Thymus (tissue), 11 donors: ENCODE data around the gene USO1. TPM values are rescaled to one million over a fixed set of nuclear protein-coding genes. Genes with fewer than 3 reads are reported as not detected.
"Not testable (repeated sequence)": the region's sequence is repeated elsewhere in the genome, so short reads cannot be mapped to it uniquely, and the experiment has no call there.

ENCODE experiments used
- DNase-seq, 9 donors: peaks; one replicate each; pipeline ENCODE4 v3.0.0-alpha.2; 2013; ENCODE audit warnings: low spot score in 9 of 9, low read depth in 6 of 9, missing footprints in 1 of 9
- H3K27ac ChIP-seq, 2 donors: one replicate each; pipeline ENCODE4 v1.5.1; 2013; ENCODE audit warnings: control low read depth in 1 of 2, low read depth in 1 of 2, low read length in 1 of 2, mild to moderate bottlenecking in 1 of 2, moderate library complexity in 1 of 2
- H3K27me3 ChIP-seq, 2 donors: one replicate each; pipeline ENCODE4 v1.5.1; 2013; ENCODE audit warnings: low read length in 1 of 2; ENCODE audit not compliant: control insufficient read depth in 2 of 2, insufficient read depth in 1 of 2
- H3K36me3 ChIP-seq, 2 donors: one replicate each; pipeline ENCODE4 v1.5.1; 2013; ENCODE audit warnings: low read length in 1 of 2, mild to moderate bottlenecking in 1 of 2, moderate library complexity in 1 of 2; ENCODE audit not compliant: control insufficient read depth in 2 of 2, insufficient read depth in 2 of 2
- H3K4me1 ChIP-seq, 2 donors: one replicate each; pipeline ENCODE4 v1.5.1; 2013; ENCODE audit warnings: low read length in 2 of 2; ENCODE audit not compliant: control insufficient read depth in 2 of 2, insufficient read depth in 2 of 2
- H3K4me3 ChIP-seq, 2 donors: one replicate each; pipeline ENCODE4 v1.5.1; 2013; ENCODE audit warnings: low read length in 2 of 2, control low read depth in 1 of 2, mild to moderate bottlenecking in 1 of 2
- H3K9me3 ChIP-seq, 2 donors: one replicate each; pipeline ENCODE4 v1.5.1; 2013; ENCODE audit warnings: low read length in 1 of 2, mild to moderate bottlenecking in 1 of 2; ENCODE audit not compliant: control insufficient read depth in 2 of 2, insufficient read depth in 1 of 2
- WGBS: extraction: QIAGEN DNeasy Blood & Tissue Kit; methylation state at CpG from one replicate; pipeline ENCODE4 v1.1.7; 2013; 5-methylcytosine and 5-hydroxymethylcytosine counted together
- polyA plus RNA-seq: library from polyadenylated mRNA; stranded (reverse); fragments of 200-250 nt; gene quantifications from one replicate; pipeline ENCODE4 v1.2.3, GENCODE V29; 2013
- total RNA-seq: library from RNA; stranded (reverse); fragments of 120-200 nt; gene quantifications from one replicate; pipeline ENCODE4 v1.2.4, GENCODE V29; 2013
- donor health status: healthy.

USO1 gene
- total and polyA plus RNA-seq, 2 donors: 42.6 to 45.4 TPM

DNA sequence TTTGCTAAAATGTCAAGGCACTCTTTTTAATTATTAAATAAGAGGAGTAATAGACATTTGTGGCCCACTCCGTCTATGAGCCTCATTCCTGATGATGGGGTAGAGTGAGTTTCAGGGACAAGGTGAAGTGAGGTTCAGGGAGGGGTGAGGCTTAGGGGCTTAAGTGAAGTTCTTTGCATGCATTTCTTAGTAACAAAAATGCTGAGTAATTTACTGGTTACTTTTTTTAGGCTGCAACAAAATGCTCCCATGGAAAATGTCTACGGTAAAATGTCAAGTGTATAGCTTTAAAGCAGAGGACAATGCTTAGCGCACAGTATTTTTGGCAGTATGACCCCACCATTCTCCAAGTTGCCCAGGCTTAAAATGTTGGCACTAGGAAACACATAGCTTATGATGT, 2.0 kb upstream of the USO1 start:
- WGBS: 46% methylated on average over 3 of the region's 3 CpGs
- Histone ChIP-seq H3K36me3 (no peaks in the 10 kb centered on the region), H3K27ac (no peak overlapping the region), H3K4me3 (no peak overlapping the region), H3K9me3 (no peaks in the 10 kb centered on the region), H3K4me1 (peaks cover 7 to 20% of the 10 kb centered on the region in 2 donors), H3K27me3 (no peaks in the 10 kb centered on the region)
- no peak for DNase-seq

- Histone ChIP-seq H3K27me3 (no peaks in the 10 kb centered on the region), H3K4me1 (peaks cover 7 to 20% of the 10 kb centered on the region in 2 donors), H3K9me3 (no peaks in the 10 kb centered on the region), H3K36me3 (no peaks in the 10 kb centered on the region), H3K27ac (peak overlapping the region; percentile 92 to 93), H3K4me3 (peak overlapping the region; percentile 70 to 79)
- DNase-seq: peak in 1 of 9 donors; percentile 9
- 4% methylated on average over 6 of the region's 6 CpGs for WGBS
These were observed 963 bp upstream of the USO1 start for GRCh38 chr4:75723163-75724065.

GRCh38 chr4:75724867-75725724, 719 bp downstream of the USO1 start:
- peaks cover 7 to 20% of the 10 kb centered on the region in 2 donors for H3K4me1 ChIP-seq
- peak in 7 of 9 donors; percentile 10 to 60 (median 44) for DNase-seq

GRCh38 chr4:75725942-75726538, 1.7 kb downstream of the USO1 start:
- WGBS: 92% methylated on average over 20 of the region's 20 CpGs

More at GRCh38 chr4:75724867-75725724, 719 bp downstream of the USO1 start:
- WGBS: 2% methylated on average over 50 of the region's 50 CpGs
- Histone ChIP-seq H3K9me3 (no peaks in the 10 kb centered on the region), H3K4me3 (peak overlapping the region; percentile 70 to 79), H3K27ac (peak overlapping the region; percentile 76 to 96), H3K27me3 (no peaks in the 10 kb centered on the region), H3K36me3 (no peaks in the 10 kb centered on the region)

GRCh38 chr4:75726577-75726976, 2.2 kb downstream of the USO1 start:
- no peak overlapping the region for H3K27ac ChIP-seq
- H3K9me3 ChIP-seq: no peaks in the 10 kb centered on the region
- H3K4me3 ChIP-seq: no peak overlapping the region
- no peaks in the 10 kb centered on the region for H3K27me3 ChIP-seq
- no peaks in the 10 kb centered on the region for H3K36me3 ChIP-seq
- peaks cover 7 to 20% of the 10 kb centered on the region in 2 donors for H3K4me1 ChIP-seq
- DNase-seq: no peak
- WGBS: 95% methylated on average over 3 of the region's 3 CpGs

More at GRCh38 chr4:75725942-75726538, 1.7 kb downstream of the USO1 start:
- not testable (repeated sequence) for H3K36me3 ChIP-seq, H3K27me3 ChIP-seq, DNase-seq, H3K27ac ChIP-seq, H3K9me3 ChIP-seq
- peaks cover 7 to 20% of the 10 kb centered on the region in 2 donors for H3K4me1 ChIP-seq
- peak overlapping the region in 1 of 2 donors; percentile 70 for H3K4me3 ChIP-seq

GRCh38 chr4:75727073-75727472, 2.7 kb downstream of the USO1 start:
- H3K27me3 ChIP-seq: no peaks in the 10 kb centered on the region
- no peaks in the 10 kb centered on the region for H3K9me3 ChIP-seq
- peaks cover 7 to 20% of the 10 kb centered on the region in 2 donors for H3K4me1 ChIP-seq
- H3K4me3 ChIP-seq: no peak overlapping the region
- WGBS: 92% methylated on average over 1 of the region's 1 CpG
- DNase-seq: no peak
- no peak overlapping the region for H3K27ac ChIP-seq
- H3K36me3 ChIP-seq: no peaks in the 10 kb centered on the region

DNA sequence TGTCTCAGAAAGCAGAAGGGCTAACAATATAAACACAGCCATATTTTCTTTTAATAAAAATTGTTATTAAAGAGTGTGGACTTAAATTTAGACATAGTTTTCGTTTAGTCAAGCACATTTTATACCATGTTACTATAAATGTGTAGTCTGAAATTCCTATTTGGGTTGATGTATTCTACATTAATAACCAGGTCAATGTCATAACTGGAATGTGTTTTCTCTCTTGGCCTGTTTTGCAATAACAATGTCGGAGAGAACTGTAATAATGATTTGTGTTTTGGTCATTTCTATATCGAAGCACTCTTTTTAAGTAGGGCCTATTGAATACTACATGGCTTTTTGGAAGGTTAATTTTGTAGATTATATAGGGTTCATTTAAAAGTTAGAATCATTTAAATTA, 5.5 kb downstream of the USO1 start:
- Histone ChIP-seq H3K27ac (no peak overlapping the region), H3K9me3 (no peaks in the 10 kb centered on the region)
- WGBS: 94% methylated on average over 3 of the region's 3 CpGs

GRCh38 chr4:75733369-75733768, 9.0 kb downstream of the USO1 start:
- Histone ChIP-seq H3K9me3 (no peaks in the 10 kb centered on the region), H3K27ac (no peak overlapping the region), H3K4me1 (no peaks in the 10 kb centered on the region), H3K27me3 (no peaks in the 10 kb centered on the region), H3K36me3 (no peaks in the 10 kb centered on the region), H3K4me3 (no peak overlapping the region)
- DNase-seq: no peak

More for the DNA sequence above, 5.5 kb downstream of the USO1 start:
- Histone ChIP-seq H3K4me3 (no peak overlapping the region), H3K36me3 (no peaks in the 10 kb centered on the region), H3K4me1 (peaks cover 0 to 13% of the 10 kb centered on the region in 2 donors), H3K27me3 (no peaks in the 10 kb centered on the region)
- no peak for DNase-seq
